ENCODE measurements around the gene COL4A1. TPM values are rescaled to one million over a fixed set of nuclear protein-coding genes. Genes with fewer than 3 reads are reported as not detected.
"Not testable (repeated sequence)": the region's sequence is repeated elsewhere in the genome, so short reads cannot be mapped to it uniquely, and the experiment has no call there.

Gene COL4A1
- total and polyA plus RNA-seq, 4 donors, result 162 to 377 (median 214) TPM

DNA sequence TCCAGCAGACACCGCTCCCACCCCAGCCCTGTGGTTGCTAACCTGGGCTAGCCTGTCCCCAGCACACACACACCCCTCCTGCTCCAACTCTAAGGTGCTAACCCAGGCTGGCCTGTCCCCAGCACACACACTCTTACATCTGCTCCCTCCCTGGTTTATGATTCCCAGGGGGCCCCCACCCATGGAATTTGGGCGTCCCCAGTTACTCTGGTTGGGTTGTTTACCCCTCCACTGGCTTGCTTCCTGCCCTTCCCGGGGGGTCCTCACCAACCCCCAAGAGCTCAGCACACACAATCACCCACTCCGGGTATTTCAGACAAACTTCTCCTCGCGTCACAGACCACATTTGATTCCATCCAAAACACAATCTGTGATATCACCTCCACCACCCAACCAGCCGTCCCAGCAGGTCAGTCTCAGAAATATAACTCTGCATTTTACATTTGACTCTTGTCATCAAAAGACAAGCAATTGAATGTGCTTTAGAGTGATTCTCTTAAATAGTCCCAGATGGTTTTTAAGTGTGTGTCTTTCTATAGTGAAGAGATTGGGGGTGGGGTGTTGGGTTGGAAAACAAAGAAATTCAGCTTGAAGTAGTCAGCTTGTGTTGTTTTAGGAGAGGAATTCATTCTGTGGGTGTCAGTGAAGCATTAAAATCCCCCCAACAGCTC lies 20.2 kb upstream of the COL4A1 start:
- H3K4me1 ChIP-seq (ENCODE audit: control insufficient read depth, insufficient read depth, low read length), result peaks cover 42% of the 10 kb centered on the region
- no peak overlapping the region for H3K4me3 ChIP-seq (ENCODE audit: low read depth, low read length)
- H3K27me3 ChIP-seq (ENCODE audit: control insufficient read depth, insufficient read depth, low read length), result no peaks in the 10 kb centered on the region
- no peaks in the 10 kb centered on the region for H3K36me3 ChIP-seq (ENCODE audit: control insufficient read depth, insufficient read depth, low read length)
- peak overlapping the region; percentile 33 for H3K27ac ChIP-seq (ENCODE audit: low read depth, low read length)
- H3K9me3 ChIP-seq (ENCODE audit: control insufficient read depth, insufficient read depth, low read length), result no peaks in the 10 kb centered on the region
- WGBS (ENCODE audit: insufficient coverage), result 53% methylated on average over 6 of the region's 7 CpGs
- peak in 1 of 6 donors; percentile 10 for DNase-seq (ENCODE audit: low read depth in 4 of 6, low spot score in 6 of 6)

DNA sequence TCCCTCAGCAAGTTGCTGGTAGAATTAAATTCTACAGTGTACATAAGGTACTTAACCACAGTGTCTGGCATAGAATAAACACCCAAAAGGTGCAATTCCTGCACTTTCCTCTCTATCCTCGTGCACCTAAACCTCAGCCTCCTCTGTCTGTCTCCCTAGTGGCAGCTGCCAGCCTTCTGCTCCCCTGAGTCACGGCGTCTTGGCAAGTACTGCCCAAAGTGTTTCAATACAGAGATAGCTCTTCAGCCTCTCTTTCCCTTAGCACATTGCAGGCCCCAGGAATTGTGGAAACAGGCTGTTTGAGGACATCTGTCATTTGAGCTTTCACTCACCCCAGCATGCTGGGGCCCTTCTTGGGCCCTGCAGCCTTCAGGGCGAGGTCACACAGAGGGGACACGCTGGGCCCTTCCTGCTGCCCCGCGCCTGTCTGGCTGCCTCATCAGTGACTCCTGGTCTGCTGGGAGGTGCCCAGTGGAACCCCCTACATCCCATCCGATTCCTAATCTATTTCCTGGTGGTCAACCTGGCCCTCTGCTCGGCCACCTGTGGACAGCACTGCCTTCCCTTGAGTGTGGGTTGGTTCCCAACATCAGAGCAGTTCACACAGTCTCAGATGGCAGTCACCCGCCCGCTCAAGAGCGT lies 19.4 kb upstream of the COL4A1 start:
- H3K27ac ChIP-seq (ENCODE audit: low read depth, low read length), result peak overlapping the region; percentile 33
- no peaks in the 10 kb centered on the region for H3K27me3 ChIP-seq (ENCODE audit: control insufficient read depth, insufficient read depth, low read length)
- DNase-seq (ENCODE audit: low read depth in 4 of 6, low spot score in 6 of 6), result no peak
- no peaks in the 10 kb centered on the region for H3K9me3 ChIP-seq (ENCODE audit: control insufficient read depth, insufficient read depth, low read length)
- peaks cover 42% of the 10 kb centered on the region for H3K4me1 ChIP-seq (ENCODE audit: control insufficient read depth, insufficient read depth, low read length)
- WGBS (ENCODE audit: insufficient coverage), result 58% methylated on average over 10 of the region's 12 CpGs
- no peaks in the 10 kb centered on the region for H3K36me3 ChIP-seq (ENCODE audit: control insufficient read depth, insufficient read depth, low read length)
- H3K4me3 ChIP-seq (ENCODE audit: low read depth, low read length), result no peak overlapping the region

DNA sequence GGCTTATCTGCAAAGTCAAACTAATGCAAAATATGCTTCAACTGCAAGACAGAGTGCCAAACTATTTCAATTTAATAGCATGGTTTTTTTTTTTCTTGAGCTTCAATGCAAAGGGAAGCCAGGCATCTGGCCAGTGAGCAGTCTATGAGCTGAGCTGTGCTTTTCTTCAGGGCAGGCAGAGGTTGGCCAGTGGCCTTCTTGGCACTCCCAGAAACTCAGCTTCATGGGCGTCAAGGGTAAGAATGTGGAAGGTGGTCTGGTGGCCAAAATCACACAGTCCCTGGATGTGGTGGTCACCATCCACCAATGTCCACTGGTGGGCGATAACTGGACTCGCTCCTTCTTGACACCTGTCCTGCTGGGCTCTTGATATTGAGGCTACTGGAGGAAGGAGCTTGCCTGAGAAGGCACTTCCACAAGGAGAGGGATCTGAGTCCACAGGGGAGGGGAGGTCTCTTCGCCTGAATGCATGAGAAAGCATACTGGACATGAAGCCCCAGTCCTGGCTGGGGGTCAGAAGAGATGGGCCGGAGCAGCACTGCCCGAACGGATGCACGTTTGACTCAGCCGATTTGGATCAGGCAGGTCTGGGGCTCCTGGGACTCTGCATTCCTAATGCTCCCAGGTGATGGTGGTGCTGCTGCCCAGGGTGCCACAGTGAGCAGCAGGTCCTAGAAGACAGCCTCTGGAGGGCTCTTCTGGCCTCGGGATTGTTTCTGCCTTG lies 17.2 kb upstream of the COL4A1 start:
- H3K36me3 ChIP-seq (ENCODE audit: control insufficient read depth, insufficient read depth, low read length), result no peaks in the 10 kb centered on the region
- no peaks in the 10 kb centered on the region for H3K9me3 ChIP-seq (ENCODE audit: control insufficient read depth, insufficient read depth, low read length)
- no peak overlapping the region for H3K4me3 ChIP-seq (ENCODE audit: low read depth, low read length)
- DNase-seq (ENCODE audit: low read depth in 4 of 6, low spot score in 6 of 6), result peak in 1 of 6 donors; percentile 49
- WGBS (ENCODE audit: insufficient coverage), result 92% methylated on average over 10 of the region's 10 CpGs
- H3K27ac ChIP-seq (ENCODE audit: low read depth, low read length), result no peak overlapping the region
- no peaks in the 10 kb centered on the region for H3K27me3 ChIP-seq (ENCODE audit: control insufficient read depth, insufficient read depth, low read length)
- H3K4me1 ChIP-seq (ENCODE audit: control insufficient read depth, insufficient read depth, low read length), result peaks cover 41% of the 10 kb centered on the region

DNA sequence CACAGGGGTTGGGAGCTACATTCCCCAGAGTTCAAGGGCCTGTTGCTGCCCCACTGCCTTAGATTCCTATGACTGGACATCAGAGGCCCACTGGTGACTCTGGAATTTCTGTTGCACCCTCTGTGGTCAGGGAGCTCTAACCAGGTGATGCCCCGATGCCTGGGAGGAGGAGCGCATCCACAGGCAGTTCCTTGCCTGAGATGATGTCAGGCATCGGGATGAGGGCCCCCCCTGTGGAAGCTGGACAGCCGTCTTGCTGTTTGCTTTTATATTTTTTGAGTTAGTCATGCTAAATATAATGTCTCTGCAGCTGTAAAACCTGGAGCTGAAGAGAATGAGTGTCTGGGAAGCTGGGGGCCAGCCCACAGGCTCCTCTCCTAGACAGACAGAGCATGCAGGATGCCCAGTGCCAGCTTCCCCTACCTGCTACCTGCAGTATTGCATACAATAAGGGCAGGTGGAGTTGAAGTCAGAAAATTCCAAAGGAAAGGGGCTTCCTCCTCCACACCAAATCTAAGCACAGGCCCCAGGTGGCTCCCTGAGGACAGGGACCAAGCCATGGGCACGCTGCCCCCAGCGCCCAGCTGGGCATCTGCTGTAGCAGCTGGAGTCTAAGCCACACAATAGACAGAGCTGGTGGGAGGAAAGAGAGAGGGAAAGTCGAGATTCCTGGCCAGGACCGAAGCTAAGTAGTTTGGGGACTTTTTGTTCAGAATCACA lies 16.4 kb upstream of the COL4A1 start:
- Histone ChIP-seq H3K27ac (ENCODE audit: low read depth, low read length) (no peak overlapping the region), H3K27me3 (ENCODE audit: control insufficient read depth, insufficient read depth, low read length) (no peaks in the 10 kb centered on the region), H3K4me1 (ENCODE audit: control insufficient read depth, insufficient read depth, low read length) (peaks cover 41% of the 10 kb centered on the region), H3K9me3 (ENCODE audit: control insufficient read depth, insufficient read depth, low read length) (no peaks in the 10 kb centered on the region), H3K4me3 (ENCODE audit: low read depth, low read length) (no peak overlapping the region), H3K36me3 (ENCODE audit: control insufficient read depth, insufficient read depth, low read length) (no peaks in the 10 kb centered on the region)
- 71% methylated on average over 4 of the region's 8 CpGs for WGBS (ENCODE audit: insufficient coverage)
- DNase-seq (ENCODE audit: low read depth in 4 of 6, low spot score in 6 of 6), result no peak

DNA sequence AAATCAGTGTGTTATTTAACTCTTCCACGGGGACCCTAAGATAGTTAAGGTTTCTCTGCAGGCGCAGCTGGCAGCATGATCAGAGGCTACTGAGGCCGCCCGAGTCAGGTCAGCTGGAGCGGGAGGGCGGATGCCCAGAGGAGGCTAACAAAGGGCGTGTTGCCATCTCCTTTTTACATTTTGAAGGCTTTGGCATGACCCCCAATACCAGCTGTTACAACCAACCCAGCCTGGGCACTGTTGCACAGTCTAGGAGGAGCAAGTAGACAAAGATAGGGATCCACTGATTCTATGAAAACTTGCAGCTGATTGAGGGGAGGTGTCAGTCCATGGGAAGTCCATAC lies 15.8 kb upstream of the COL4A1 start:
- Histone ChIP-seq H3K9me3 (ENCODE audit: control insufficient read depth, insufficient read depth, low read length) (no peaks in the 10 kb centered on the region), H3K27ac (ENCODE audit: low read depth, low read length) (no peak overlapping the region), H3K36me3 (ENCODE audit: control insufficient read depth, insufficient read depth, low read length) (no peaks in the 10 kb centered on the region), H3K4me1 (ENCODE audit: control insufficient read depth, insufficient read depth, low read length) (peaks cover 41% of the 10 kb centered on the region), H3K4me3 (ENCODE audit: low read depth, low read length) (no peak overlapping the region), H3K27me3 (ENCODE audit: control insufficient read depth, insufficient read depth, low read length) (no peaks in the 10 kb centered on the region)
- WGBS (ENCODE audit: insufficient coverage), result 76% methylated on average over 7 of the region's 7 CpGs
- no peak for DNase-seq (ENCODE audit: low read depth in 4 of 6, low spot score in 6 of 6)

DNA sequence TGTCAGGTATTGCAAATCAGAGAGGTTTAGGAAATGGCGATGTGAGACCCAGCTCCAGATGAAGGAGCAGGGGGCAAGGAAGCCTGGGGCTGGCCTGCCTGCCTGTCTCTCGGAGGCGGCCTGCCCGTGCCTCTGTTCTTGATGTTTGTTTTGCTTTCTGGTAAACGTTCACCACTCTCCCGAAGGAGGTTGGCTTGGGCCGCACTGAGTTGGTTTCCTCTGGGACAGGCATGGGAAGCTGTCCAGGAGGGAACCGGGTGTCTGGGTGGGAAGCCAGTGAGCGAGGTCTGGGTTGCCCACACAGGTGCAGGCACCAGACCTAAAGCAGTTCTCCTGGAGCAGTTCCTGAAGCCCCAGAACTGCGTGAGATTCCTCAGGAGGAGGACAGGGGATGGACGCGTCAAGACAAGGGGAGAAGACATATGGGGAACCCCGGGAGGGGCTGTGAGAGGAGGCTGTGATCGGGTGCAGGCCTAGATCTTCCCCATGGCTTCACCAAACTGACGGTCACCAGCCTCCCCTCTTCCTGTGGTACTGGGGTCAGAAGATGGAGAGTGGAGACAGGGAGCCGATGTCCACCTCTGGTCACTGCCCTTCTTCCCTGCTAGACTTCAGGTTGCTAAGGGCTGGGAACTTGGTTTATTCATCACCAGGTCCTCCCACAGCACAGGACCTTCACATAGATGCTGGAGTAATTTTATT lies 15.3 kb upstream of the COL4A1 start:
- no peak for DNase-seq (ENCODE audit: low read depth in 4 of 6, low spot score in 6 of 6)
- 85% methylated on average over 14 of the region's 16 CpGs for WGBS (ENCODE audit: insufficient coverage)
- Histone ChIP-seq H3K27ac (ENCODE audit: low read depth, low read length) (no peak overlapping the region), H3K36me3 (ENCODE audit: control insufficient read depth, insufficient read depth, low read length) (no peaks in the 10 kb centered on the region), H3K27me3 (ENCODE audit: control insufficient read depth, insufficient read depth, low read length) (no peaks in the 10 kb centered on the region), H3K4me3 (ENCODE audit: low read depth, low read length) (no peak overlapping the region), H3K9me3 (ENCODE audit: control insufficient read depth, insufficient read depth, low read length) (no peaks in the 10 kb centered on the region), H3K4me1 (ENCODE audit: control insufficient read depth, insufficient read depth, low read length) (peaks cover 41% of the 10 kb centered on the region)

DNA sequence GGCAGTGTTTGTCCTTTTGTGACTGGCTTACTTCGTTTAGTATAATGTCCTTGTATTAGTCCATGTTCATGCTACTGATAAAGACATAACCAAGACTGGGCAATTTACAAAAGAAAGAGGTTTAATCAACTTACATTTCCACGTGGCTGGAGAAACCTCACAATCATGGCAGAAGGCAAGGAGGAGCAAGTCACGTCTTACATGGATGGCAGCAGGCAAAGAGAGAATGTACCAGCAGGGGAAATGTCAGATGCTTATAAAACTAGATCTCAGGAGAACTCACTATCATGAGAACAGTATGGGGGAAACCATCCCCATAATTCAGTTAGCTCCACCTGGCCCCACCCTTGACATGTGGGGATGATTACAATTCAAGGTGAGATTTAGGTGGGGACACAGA lies 14.6 kb upstream of the COL4A1 start:
- H3K36me3 ChIP-seq (ENCODE audit: control insufficient read depth, insufficient read depth, low read length); H3K27me3 ChIP-seq (ENCODE audit: control insufficient read depth, insufficient read depth, low read length); H3K9me3 ChIP-seq (ENCODE audit: control insufficient read depth, insufficient read depth, low read length); H3K27ac ChIP-seq (ENCODE audit: low read depth, low read length); DNase-seq (ENCODE audit: low read depth in 4 of 6, low spot score in 6 of 6); H3K4me3 ChIP-seq (ENCODE audit: low read depth, low read length): not testable (repeated sequence)
- WGBS (ENCODE audit: insufficient coverage), result no CpG with 5 or more reads among the region's 3 CpGs
- peaks cover 34% of the 10 kb centered on the region for H3K4me1 ChIP-seq (ENCODE audit: control insufficient read depth, insufficient read depth, low read length)

DNA sequence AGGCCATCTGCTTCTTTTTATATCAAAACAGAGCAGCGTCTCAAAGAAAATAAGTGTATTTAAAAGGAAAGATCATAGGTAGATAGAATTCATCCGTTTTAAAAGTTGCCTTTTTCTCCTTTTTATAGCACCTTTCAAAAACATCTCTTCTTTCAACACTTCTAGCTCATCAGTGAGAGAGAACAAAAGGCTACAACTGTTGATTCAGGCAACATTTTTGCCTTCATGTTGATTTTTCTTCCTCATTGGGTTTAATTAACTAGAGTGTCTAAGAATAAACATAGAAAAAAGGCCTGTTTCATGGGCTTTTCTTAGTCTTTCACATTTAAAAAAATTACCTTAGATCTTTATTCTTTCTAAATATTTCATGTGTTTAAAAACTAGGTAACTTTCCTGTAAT lies 13.7 kb upstream of the COL4A1 start:
- Histone ChIP-seq H3K4me3 (ENCODE audit: low read depth, low read length) (no peak overlapping the region), H3K27me3 (ENCODE audit: control insufficient read depth, insufficient read depth, low read length) (no peaks in the 10 kb centered on the region), H3K9me3 (ENCODE audit: control insufficient read depth, insufficient read depth, low read length) (no peaks in the 10 kb centered on the region), H3K36me3 (ENCODE audit: control insufficient read depth, insufficient read depth, low read length) (peaks cover 6% of the 10 kb centered on the region), H3K27ac (ENCODE audit: low read depth, low read length) (no peak overlapping the region), H3K4me1 (ENCODE audit: control insufficient read depth, insufficient read depth, low read length) (peaks cover 24% of the 10 kb centered on the region)
- DNase-seq (ENCODE audit: low read depth in 4 of 6, low spot score in 6 of 6), result no peak
- no CpG with 5 or more reads among the region's 2 CpGs for WGBS (ENCODE audit: insufficient coverage)

DNA sequence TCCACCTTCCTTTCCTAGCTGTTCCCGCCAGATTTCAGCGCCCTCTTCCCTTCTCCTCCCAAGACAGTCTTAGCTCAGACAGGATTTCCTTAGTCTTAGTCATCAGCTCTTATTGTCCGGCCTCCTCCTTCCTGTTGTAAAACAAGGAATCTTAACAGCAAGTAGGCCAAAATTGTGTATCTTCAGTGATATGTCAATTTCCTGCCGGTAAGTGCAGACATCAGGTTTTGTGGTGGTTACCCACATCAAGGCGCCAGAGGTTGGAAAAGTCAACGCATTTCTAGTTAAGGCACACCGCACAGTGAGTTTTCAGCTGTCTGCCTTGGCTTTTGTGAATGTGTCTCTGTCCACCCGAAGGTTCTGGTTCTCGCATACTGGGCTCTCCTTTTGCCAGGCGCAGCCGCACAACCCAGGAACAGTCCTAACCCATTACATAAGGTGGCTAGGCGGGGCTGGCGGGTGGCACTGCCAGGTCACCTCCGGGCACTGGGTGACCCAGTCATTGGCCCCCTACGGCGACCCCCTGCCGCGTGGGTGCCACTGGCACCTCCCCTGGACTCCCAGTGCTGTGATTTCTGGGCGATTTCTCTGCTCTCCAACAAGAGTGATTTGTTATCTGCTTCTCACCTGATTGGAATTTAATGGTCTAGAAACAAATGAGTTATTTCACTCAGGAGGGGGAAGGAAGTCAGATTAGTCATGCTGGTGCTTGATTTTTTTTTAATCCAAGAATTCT lies 13.0 kb upstream of the COL4A1 start:
- WGBS (ENCODE audit: insufficient coverage), result 80% methylated on average over 17 of the region's 19 CpGs
- Histone ChIP-seq H3K9me3 (ENCODE audit: control insufficient read depth, insufficient read depth, low read length) (no peaks in the 10 kb centered on the region), H3K4me3 (ENCODE audit: low read depth, low read length) (no peak overlapping the region), H3K4me1 (ENCODE audit: control insufficient read depth, insufficient read depth, low read length) (peaks cover 24% of the 10 kb centered on the region), H3K27ac (ENCODE audit: low read depth, low read length) (no peak overlapping the region), H3K27me3 (ENCODE audit: control insufficient read depth, insufficient read depth, low read length) (no peaks in the 10 kb centered on the region), H3K36me3 (ENCODE audit: control insufficient read depth, insufficient read depth, low read length) (peaks cover 6% of the 10 kb centered on the region)
- DNase-seq (ENCODE audit: low read depth in 4 of 6, low spot score in 6 of 6), result no peak
